Pancreas (tissue), 10 donors: ENCODE results near the gene NKX2-8. TPM values are rescaled to one million over a fixed set of nuclear protein-coding genes. Genes with fewer than 3 reads are reported as not detected.

Source experiments
- ATAC-seq, 4 donors: fragments of 200-7000 bp; cut with Tn5 transposase; one replicate each; pipeline versions ENCODE4 v1.8.0 to v1.9.1; 2020; ENCODE audit warnings: mild to moderate bottlenecking in 4 of 4, moderate library complexity in 4 of 4
- DNase-seq, 6 donors: peaks; one replicate each; pipeline ENCODE4 v3.0.0-alpha.2; 2020
- FAIRE-seq: peaks from 2 replicates; lab custom pipeline; 2012; peaks lifted over from hg19 to GRCh38; lab: Jason Lieb, UNC
- H3K27ac ChIP-seq, 4 donors: fragments of 200-600 bp; sonication (generic); 1 replicate in 3 of 4; 2 replicates in 1 of 4; pipeline versions ENCODE4 v1.5.0 to v1.8.0; 2020
- H3K27me3 ChIP-seq, 4 donors: fragments of 200-600 bp; one replicate each; pipeline ENCODE4 v1.8.0; 2021
- H3K36me3 ChIP-seq, 3 donors: fragments of 200-600 bp; sonication (generic) in 1 of 3; one replicate each; pipeline versions ENCODE4 v1.5.0 to v1.8.0; 2020 to 2021
- H3K4me1 ChIP-seq, 3 donors: fragments of 200-600 bp; one replicate each; pipeline ENCODE4 v1.8.0; 2021
- H3K4me3 ChIP-seq, 4 donors: fragments of 200-600 bp; sonication (generic) in 2 of 4; one replicate each; pipeline versions ENCODE4 v1.5.0 to v1.8.0; 2020 to 2021
- H3K9me3 ChIP-seq, 4 donors: fragments of 200-600 bp; one replicate each; pipeline ENCODE4 v1.8.0; 2021
- WGBS, 2 donors: extraction: QIAGEN DNeasy Blood & Tissue Kit; methylation state at CpG; one replicate each; pipeline ENCODE4 v1.1.7; 2013; 5-methylcytosine and 5-hydroxymethylcytosine counted together
- intact Hi-C, 3 donors: fragments of 100-400 bp; cut with DNase I; formaldehyde crosslinking; loops; one replicate each; pipeline versions ENCODE4 v1.11.1 to v1.14.2; 2022
- polyA plus RNA-seq, 2 donors: library from polyadenylated mRNA; stranded (reverse); fragments of 200-250 nt; gene quantifications; one replicate each; pipeline ENCODE4 v1.2.3, GENCODE V29; 2013
- total RNA-seq, 6 donors: library from RNA; stranded (reverse); fragmentation: NEBNext Ultra II Directional in 4 of 6; extraction: Animal tissue kit (Norgen Biotek cat#: 25700) in 4 of 6; gene quantifications; one replicate each; pipeline versions ENCODE4 v1.2.1 to v1.2.4, GENCODE V29; 2021 to 2023
- TF ChIP-seq, protein P1 (sequence below), 4 donors: fragments of 200-600 bp; sonication (generic) in 3 of 4; IDR thresholded peaks; one replicate each; pipeline versions ENCODE4 v1.5.0 to v1.8.0; 2021; ENCODE audit warnings: antibody characterized with exemption in 4 of 4
- donor health status: healthy with polysubstance abuse.
- donor health status: DM: no; HTN: no; CAD: no; lungs with moderate emphysema.
- donor health status: DM: no; HTN: no; CAD: no.
- donor health status: control.
- donor health status: control.
- donor health status: Bipolar disorder and iron deficiency.
- donor health status: DM: yes; HTN: yes; CAD: no.
- donor health status: DM: no; HTN: no; CAD: no.
- donor health status: DM: no; HTN: no; CAD: no.
- donor health status: DM: yes; HTN: yes; CAD: no.

Gene NKX2-8
- total and polyA plus RNA-seq, 8 donors: 0.31 TPM; not detected in 7

DNA sequence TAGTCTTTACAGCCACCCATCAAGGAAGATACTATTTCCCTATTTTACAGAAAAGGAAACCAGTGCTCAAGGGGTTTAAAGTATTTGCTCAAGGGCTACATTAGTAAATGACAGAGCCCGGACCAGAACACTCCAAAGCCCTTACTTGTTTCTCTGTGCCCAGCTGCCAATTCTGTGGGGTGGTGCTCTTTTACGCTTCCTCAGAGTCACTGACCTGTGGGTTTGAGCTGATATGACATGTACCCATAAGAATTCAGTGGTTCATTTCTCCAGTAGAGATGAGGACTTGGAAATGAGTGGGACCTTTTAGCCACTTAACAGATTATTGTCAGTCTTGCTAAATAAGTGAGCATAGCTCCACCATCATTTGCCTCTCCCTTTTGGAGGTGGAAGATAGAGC is 37.4 kb upstream of the NKX2-8 start:
- WGBS, 2 donors: 67 to 77% methylated on average over 2 of the region's 2 CpGs
- Histone ChIP-seq H3K9me3 (no peaks in the 10 kb centered on the region), H3K4me3 (no peak overlapping the region), H3K27ac (no peak overlapping the region), H3K4me1 (no peaks in the 10 kb centered on the region), H3K27me3 (no peaks in the 10 kb centered on the region), H3K36me3 (no peaks in the 10 kb centered on the region)
- TF ChIP-seq, protein P1, sequence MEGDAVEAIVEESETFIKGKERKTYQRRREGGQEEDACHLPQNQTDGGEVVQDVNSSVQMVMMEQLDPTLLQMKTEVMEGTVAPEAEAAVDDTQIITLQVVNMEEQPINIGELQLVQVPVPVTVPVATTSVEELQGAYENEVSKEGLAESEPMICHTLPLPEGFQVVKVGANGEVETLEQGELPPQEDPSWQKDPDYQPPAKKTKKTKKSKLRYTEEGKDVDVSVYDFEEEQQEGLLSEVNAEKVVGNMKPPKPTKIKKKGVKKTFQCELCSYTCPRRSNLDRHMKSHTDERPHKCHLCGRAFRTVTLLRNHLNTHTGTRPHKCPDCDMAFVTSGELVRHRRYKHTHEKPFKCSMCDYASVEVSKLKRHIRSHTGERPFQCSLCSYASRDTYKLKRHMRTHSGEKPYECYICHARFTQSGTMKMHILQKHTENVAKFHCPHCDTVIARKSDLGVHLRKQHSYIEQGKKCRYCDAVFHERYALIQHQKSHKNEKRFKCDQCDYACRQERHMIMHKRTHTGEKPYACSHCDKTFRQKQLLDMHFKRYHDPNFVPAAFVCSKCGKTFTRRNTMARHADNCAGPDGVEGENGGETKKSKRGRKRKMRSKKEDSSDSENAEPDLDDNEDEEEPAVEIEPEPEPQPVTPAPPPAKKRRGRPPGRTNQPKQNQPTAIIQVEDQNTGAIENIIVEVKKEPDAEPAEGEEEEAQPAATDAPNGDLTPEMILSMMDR (IDR thresholded peaks at IDR 0.05): no peak
- ATAC-seq (no peak), FAIRE-seq (no peak), DNase-seq (no peak)
- intact Hi-C loops: no loop called here

DNA sequence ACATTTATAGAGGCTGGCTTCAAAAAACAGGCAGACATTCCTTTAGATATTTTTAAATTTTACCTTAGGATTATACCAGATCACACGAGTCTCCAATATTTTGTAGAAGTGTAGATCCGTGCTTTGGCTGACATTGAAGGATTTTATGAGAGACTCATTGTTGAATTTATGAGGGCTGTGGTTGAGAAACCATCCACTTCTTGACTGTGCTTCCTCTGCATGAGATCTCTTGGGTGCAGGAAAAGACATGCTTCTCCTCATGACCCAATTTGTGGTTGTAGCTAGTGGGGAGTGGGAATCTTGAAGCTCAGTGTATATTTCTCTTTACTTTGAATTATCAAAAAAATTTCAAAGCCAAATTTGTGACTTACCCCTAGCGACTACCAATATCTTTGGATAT is 36.7 kb upstream of the NKX2-8 start:
- no peak for FAIRE-seq

DNA sequence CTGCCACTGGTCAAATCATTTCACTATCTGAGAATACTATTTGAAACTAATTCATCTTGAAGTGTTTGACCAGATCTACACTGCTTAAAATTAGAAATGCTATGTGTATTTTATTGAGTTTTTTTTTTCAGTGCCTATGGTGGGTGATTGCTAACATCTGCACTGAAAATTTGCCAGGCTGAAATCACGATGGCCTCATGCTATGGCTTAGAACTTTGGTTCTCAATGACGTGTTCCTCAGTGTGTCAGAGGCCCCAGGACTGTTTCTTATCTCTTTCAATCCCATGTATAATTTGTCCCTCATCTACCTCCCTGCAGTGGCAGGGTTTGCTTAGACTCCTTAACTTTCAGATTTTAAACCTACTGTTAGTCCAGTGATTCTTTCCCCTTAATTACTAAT is 36.2 kb upstream of the NKX2-8 start:
- Histone ChIP-seq H3K4me1 (no peaks in the 10 kb centered on the region), H3K27ac (no peak overlapping the region), H3K36me3 (no peaks in the 10 kb centered on the region), H3K4me3 (no peak overlapping the region), H3K27me3 (no peaks in the 10 kb centered on the region), H3K9me3 (no peaks in the 10 kb centered on the region)
- WGBS, 2 donors: 24 to 48% methylated on average over 2 of the region's 2 CpGs
- no peak for ATAC-seq
- no peak for DNase-seq
- FAIRE-seq: no peak
- intact Hi-C loops: no loop called here
- TF ChIP-seq, protein P1 (IDR thresholded peaks at IDR 0.05): no peak

More for the DNA sequence above, 36.7 kb upstream of the NKX2-8 start:
- DNase-seq (no peak), ATAC-seq (no peak)
- no peaks in the 10 kb centered on the region for H3K27me3 ChIP-seq
- H3K4me3 ChIP-seq: no peak overlapping the region
- no peaks in the 10 kb centered on the region for H3K4me1 ChIP-seq
- no peak overlapping the region for H3K27ac ChIP-seq
- WGBS, 2 donors: 56 to 65% methylated on average over 3 of the region's 3 CpGs
- no peaks in the 10 kb centered on the region for H3K9me3 ChIP-seq
- intact Hi-C loops: no loop called here
- TF ChIP-seq, protein P1 (IDR thresholded peaks at IDR 0.05): no peak
- H3K36me3 ChIP-seq: no peaks in the 10 kb centered on the region

DNA sequence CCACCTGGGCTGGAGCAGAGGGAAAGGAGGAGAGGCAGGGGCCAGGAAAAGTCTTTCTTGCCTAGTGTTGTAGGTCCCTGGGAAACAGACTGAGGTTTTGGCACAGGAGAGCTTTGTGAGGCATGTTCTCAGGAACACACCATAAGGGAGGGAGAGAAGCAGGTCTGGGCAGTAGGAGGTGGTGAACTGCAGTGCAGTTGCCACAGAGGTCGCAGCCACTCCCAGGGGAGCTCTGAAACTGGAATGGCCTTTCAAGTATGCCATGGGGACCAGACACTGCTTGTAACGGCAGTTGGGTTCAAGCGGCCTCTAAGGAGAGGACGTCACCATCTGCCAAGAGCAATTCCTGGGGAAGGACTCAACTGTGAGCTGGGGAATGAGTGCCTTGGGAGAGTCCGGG is 35.4 kb upstream of the NKX2-8 start:
- intact Hi-C loops: no loop called here
- DNase-seq (no peak), ATAC-seq (no peak), FAIRE-seq (no peak)
- Histone ChIP-seq H3K9me3 (no peaks in the 10 kb centered on the region), H3K27ac (no peak overlapping the region), H3K4me3 (no peak overlapping the region), H3K36me3 (no peaks in the 10 kb centered on the region), H3K4me1 (no peaks in the 10 kb centered on the region), H3K27me3 (no peaks in the 10 kb centered on the region)
- TF ChIP-seq, protein P1 (IDR thresholded peaks at IDR 0.05): no peak
- WGBS, 2 donors: 50 to 54% methylated on average over 5 of the region's 5 CpGs

DNA sequence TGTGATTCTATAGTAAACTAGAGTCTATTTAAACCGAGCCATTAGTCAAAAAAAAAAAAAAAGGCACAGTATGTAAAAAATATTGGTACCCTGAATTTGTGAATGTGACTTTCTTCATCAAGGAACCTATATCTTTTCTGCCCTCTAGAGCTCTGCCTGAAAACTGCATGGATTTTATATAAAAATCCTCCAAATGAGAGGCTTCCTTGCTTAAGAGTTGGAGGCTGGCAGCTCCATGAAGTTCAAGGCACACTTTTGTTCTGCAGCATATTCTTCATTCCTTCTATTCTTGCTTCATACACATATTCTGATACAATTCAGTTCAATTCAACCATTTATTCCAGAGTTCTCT is 23.1 kb upstream of the NKX2-8 start:
- Histone ChIP-seq H3K4me1 (no peaks in the 10 kb centered on the region), H3K9me3 (no peaks in the 10 kb centered on the region), H3K4me3 (no peak overlapping the region), H3K27me3 (no peaks in the 10 kb centered on the region), H3K36me3 (no peaks in the 10 kb centered on the region), H3K27ac (no peak overlapping the region)
- no peak for DNase-seq
- FAIRE-seq: no peak
- intact Hi-C loops: loop anchor here in 1 of 3 donors (10.0 kb wide), 1 partner anchor 51 kb away; no protein-coding TSS in a partner anchor
- WGBS, 2 donors: 39 to 53% methylated on average over 1 of the region's 1 CpG
- TF ChIP-seq, protein P1 (IDR thresholded peaks at IDR 0.05): no peak
- ATAC-seq: peak in 1 of 4 donors; percentile 42
